Endothelial cell (in vitro differentiated cells): ENCODE results near the gene UBLCP1. TPM values are rescaled to one million over a fixed set of nuclear protein-coding genes. Genes with fewer than 3 reads are reported as not detected.
"Not testable (repeated sequence)": the region's sequence is repeated elsewhere in the genome, so short reads cannot be mapped to it uniquely, and the experiment has no call there.

Experiments
- DNase-seq: peaks from one replicate; pipeline ENCODE4 v3.0.0; 2021; ENCODE audit warnings: low spot score
- H3K27ac Mint-ChIP-seq: one replicate; pipeline ENCODE4 v1.8.0; 2021; ENCODE audit warnings: mixed read lengths, inconsistent platforms; ENCODE audit not compliant: unreplicated experiment
- H3K27me3 Mint-ChIP-seq: one replicate; pipeline ENCODE4 v1.8.0; 2021; ENCODE audit warnings: mild to moderate bottlenecking, moderate library complexity, mixed read lengths, inconsistent platforms; ENCODE audit not compliant: unreplicated experiment
- H3K36me3 Mint-ChIP-seq: one replicate; pipeline ENCODE4 v1.8.0; 2021; ENCODE audit warnings: mild to moderate bottlenecking, low read depth, mixed read lengths, inconsistent platforms; ENCODE audit not compliant: unreplicated experiment
- H3K4me1 Mint-ChIP-seq: one replicate; pipeline ENCODE4 v1.8.0; 2021; ENCODE audit warnings: mild to moderate bottlenecking, mixed read lengths, inconsistent platforms; ENCODE audit not compliant: unreplicated experiment
- H3K4me3 Mint-ChIP-seq: one replicate; pipeline ENCODE4 v1.8.0; 2021; ENCODE audit warnings: mild to moderate bottlenecking, mixed read lengths, inconsistent platforms; ENCODE audit not compliant: unreplicated experiment
- H3K9me3 Mint-ChIP-seq: one replicate; pipeline ENCODE4 v1.8.0; 2021; ENCODE audit warnings: mixed read lengths, inconsistent platforms; ENCODE audit not compliant: unreplicated experiment
- CTCF ChIP-seq: fragments of 200-600 bp; sonication (generic); IDR thresholded peaks from one replicate; pipeline ENCODE4 v1.5.0; 2021; ENCODE audit warnings: antibody characterized with exemption; ENCODE audit not compliant: unreplicated experiment
- total RNA-seq: library from RNA; stranded (reverse); fragmentation: NEBNext Ultra II Directional; extraction: Animal tissue kit (Norgen Biotek cat#: 25700); gene quantifications from one replicate; pipeline ENCODE4 v1.2.1, GENCODE V29; 2021; ENCODE audit not compliant: unreplicated experiment

UBLCP1 gene
- total RNA-seq, 1 donor from 2014 or later, result 24.5 TPM

DNA sequence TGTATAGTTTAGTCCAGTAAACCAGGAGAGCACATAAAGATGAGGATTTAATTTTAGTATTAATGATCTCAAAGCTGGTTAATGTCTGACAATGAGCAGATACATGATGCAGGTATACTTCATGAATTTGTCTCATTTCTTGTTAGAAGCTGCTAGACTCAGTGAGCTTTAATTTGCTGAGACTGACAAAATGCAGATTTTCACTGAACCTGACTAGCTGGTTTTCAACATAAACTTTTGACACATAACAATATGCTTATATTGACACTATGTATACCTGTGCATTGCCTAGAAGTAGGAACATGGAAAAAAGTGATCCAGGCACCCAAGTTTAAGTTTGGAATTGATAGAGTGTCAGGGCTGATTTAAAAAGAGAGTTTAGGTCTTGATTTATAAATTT is 10.8 kb downstream of the UBLCP1 start:
- no peak overlapping the region for H3K27ac Mint-ChIP-seq
- H3K36me3 Mint-ChIP-seq, result peaks cover 3% of the 10 kb centered on the region
- no peaks in the 10 kb centered on the region for H3K4me1 Mint-ChIP-seq
- no peak for DNase-seq
- no peaks in the 10 kb centered on the region for H3K9me3 Mint-ChIP-seq
- H3K4me3 Mint-ChIP-seq, result no peak overlapping the region
- no peaks in the 10 kb centered on the region for H3K27me3 Mint-ChIP-seq
- no peak for TF ChIP-seq CTCF

DNA sequence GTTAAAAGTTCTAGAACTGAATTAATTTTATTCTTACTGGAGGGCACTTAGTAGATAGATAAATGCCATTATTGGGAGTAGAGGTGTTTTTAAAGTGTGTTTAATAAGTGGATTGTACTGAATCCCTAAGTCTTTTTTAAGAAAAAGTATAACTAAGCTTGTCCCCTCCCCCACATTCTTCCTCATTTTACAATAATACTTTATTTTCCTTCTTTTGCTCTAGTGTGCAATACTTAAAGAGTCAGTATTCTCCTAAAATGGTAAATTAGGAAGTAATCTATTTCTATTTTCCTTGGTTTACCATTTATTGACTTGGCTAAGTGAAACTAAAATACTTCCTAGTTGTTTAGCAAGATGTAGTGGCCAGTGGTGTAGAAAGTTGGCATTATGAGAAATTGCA is 11.6 kb downstream of the UBLCP1 start:
- Mint-ChIP-seq H3K9me3 (no peaks in the 10 kb centered on the region), H3K27me3 (no peaks in the 10 kb centered on the region)

GRCh38 chr5:159286420-159287035 is 23.4 kb downstream of the UBLCP1 start:
- Mint-ChIP-seq H3K27ac (no peak overlapping the region), H3K4me1 (no peaks in the 10 kb centered on the region), H3K9me3 (no peaks in the 10 kb centered on the region), H3K27me3 (no peaks in the 10 kb centered on the region), H3K4me3 (no peak overlapping the region), H3K36me3 (no peaks in the 10 kb centered on the region)
- no peak for DNase-seq
- peak; percentile 29 for TF ChIP-seq CTCF

More for the DNA sequence above, 11.6 kb downstream of the UBLCP1 start:
- no peak for TF ChIP-seq CTCF
- no peak for DNase-seq
- H3K36me3 Mint-ChIP-seq, result peaks cover 3% of the 10 kb centered on the region
- no peak overlapping the region for H3K4me3 Mint-ChIP-seq
- H3K4me1 Mint-ChIP-seq, result no peaks in the 10 kb centered on the region
- H3K27ac Mint-ChIP-seq, result no peak overlapping the region

DNA sequence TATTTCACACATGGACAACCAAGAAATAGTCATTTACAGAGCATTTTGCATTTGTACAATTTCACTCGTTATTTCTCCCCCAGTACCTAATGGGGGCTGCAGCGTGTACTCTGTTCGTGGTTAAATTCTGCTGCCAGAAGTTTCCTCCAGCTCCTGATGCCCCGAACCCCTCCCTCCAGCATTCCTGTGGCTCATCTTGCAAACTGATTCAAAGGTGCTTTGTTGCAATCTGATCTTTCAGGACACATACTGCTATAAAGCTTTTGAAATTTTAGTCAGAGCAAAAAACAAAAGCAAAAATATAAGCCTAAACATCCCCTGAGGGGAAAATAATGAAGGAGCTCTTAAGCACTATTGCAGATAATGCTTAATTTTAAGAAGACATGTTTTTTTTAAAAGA is 27.7 kb downstream of the UBLCP1 start:
- H3K27ac Mint-ChIP-seq, result no peak overlapping the region
- no peaks in the 10 kb centered on the region for H3K27me3 Mint-ChIP-seq
- no peaks in the 10 kb centered on the region for H3K4me1 Mint-ChIP-seq
- no peaks in the 10 kb centered on the region for H3K36me3 Mint-ChIP-seq
- no peak overlapping the region for H3K4me3 Mint-ChIP-seq
- no peaks in the 10 kb centered on the region for H3K9me3 Mint-ChIP-seq
- no peak for TF ChIP-seq CTCF
- no peak for DNase-seq

DNA sequence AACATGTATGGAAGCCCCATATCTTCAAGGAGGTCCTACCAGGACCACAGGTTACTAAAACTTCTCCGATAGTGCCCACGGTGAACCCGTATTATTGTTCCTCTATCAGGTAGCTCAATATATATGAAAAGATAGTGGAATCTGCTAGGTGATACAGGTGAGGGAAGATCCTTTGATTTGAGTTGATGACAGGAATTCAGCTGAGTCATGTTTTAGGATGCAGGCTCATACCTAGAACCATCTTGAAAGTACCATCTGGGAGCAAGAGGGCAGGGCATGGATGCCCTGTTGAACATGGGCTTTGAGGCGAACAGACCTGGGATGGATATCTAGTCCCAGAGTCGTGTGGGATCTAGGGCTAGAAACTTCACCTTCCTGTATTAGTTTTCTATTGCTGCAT is 31.8 kb downstream of the UBLCP1 start:
- Mint-ChIP-seq H3K4me1 (no peaks in the 10 kb centered on the region), H3K9me3 (peaks cover 13% of the 10 kb centered on the region), H3K4me3 (no peak overlapping the region), H3K36me3 (peaks cover 8% of the 10 kb centered on the region), H3K27me3 (peaks cover 3% of the 10 kb centered on the region), H3K27ac (no peak overlapping the region)
- TF ChIP-seq CTCF, result no peak
- no peak for DNase-seq

DNA sequence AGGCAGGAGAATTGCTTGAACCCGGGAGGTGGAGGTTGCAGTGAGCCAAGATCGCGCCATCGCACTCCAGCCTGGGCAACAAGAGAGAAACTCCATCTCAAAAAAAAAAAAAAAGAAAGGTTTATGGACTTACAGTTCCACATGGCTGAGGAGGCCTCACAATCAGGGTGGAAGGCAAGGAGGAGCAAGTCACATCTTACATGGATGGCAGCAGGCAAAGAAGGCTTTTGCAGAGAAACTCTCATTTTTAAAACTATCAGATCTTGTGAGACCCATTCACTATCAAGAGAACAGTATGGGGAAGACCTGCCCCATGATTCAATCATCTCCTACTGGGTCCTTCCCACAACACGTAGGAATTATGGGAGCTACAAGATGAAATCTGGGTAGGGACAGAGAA is 34.2 kb downstream of the UBLCP1 start:
- H3K27me3 Mint-ChIP-seq, H3K36me3 Mint-ChIP-seq, H3K4me3 Mint-ChIP-seq, H3K27ac Mint-ChIP-seq, H3K4me1 Mint-ChIP-seq, DNase-seq: not testable (repeated sequence)
- H3K9me3 Mint-ChIP-seq, result peaks cover 21% of the 10 kb centered on the region
